ENCODE results near the gene ANK3. TPM values are rescaled to one million over a fixed set of nuclear protein-coding genes. Genes with fewer than 3 reads are reported as not detected.

Gene ANK3
- total RNA-seq, 2 donors from 2014 or later, result 41.0 to 113 TPM

GRCh38 chr10:60045571-60045970 lies 344.1 kb downstream of the ANK3 start:
- intact Hi-C loops (cut with DNase I), result no loop called here
- Histone ChIP-seq H3K4me3 (no peak overlapping the region), H3K9me3 (no peaks in the 10 kb centered on the region), H3K27me3 (no peaks in the 10 kb centered on the region), H3K36me3 (replicated peaks in 1 of 2; ENCODE audit: insufficient read depth in 1 of 2, low read depth in 2 of 2) (no peaks in the 10 kb centered on the region), H3K4me1 (peaks cover 41% of the 10 kb centered on the region), H3K27ac (no peak overlapping the region)
- DNase-seq, result no peak
- ATAC-seq, result no peak
- TF ChIP-seq, protein P1, sequence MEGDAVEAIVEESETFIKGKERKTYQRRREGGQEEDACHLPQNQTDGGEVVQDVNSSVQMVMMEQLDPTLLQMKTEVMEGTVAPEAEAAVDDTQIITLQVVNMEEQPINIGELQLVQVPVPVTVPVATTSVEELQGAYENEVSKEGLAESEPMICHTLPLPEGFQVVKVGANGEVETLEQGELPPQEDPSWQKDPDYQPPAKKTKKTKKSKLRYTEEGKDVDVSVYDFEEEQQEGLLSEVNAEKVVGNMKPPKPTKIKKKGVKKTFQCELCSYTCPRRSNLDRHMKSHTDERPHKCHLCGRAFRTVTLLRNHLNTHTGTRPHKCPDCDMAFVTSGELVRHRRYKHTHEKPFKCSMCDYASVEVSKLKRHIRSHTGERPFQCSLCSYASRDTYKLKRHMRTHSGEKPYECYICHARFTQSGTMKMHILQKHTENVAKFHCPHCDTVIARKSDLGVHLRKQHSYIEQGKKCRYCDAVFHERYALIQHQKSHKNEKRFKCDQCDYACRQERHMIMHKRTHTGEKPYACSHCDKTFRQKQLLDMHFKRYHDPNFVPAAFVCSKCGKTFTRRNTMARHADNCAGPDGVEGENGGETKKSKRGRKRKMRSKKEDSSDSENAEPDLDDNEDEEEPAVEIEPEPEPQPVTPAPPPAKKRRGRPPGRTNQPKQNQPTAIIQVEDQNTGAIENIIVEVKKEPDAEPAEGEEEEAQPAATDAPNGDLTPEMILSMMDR (IDR thresholded peaks at IDR 0.05), result no peak
- TF ChIP-seq POLR2A (IDR thresholded peaks at IDR 0.05), result no peak

- no peak overlapping the region for H3K27ac ChIP-seq
- no peaks in the 10 kb centered on the region for H3K9me3 ChIP-seq
- TF ChIP-seq POLR2A (IDR thresholded peaks at IDR 0.05), result no peak
- TF ChIP-seq, protein P1 (IDR thresholded peaks at IDR 0.05), result no peak
- no peaks in the 10 kb centered on the region for H3K27me3 ChIP-seq
- WGBS, 2 donors, result 91 to 93% methylated on average over 2 of the region's 2 CpGs
- H3K4me1 ChIP-seq, result peaks cover 47% of the 10 kb centered on the region
- H3K4me3 ChIP-seq, result no peak overlapping the region
- ATAC-seq (no peak), DNase-seq (no peak)
- intact Hi-C loops (cut with DNase I), result no loop called here
- no peaks in the 10 kb centered on the region for H3K36me3 ChIP-seq (replicated peaks in 1 of 2; ENCODE audit: insufficient read depth in 1 of 2, low read depth in 2 of 2)
Measured at GRCh38 chr10:60044971-60045370, 344.7 kb downstream of the ANK3 start.

GRCh38 chr10:60044242-60044641 lies 345.4 kb downstream of the ANK3 start:
- intact Hi-C loops (cut with DNase I), result no loop called here
- Histone ChIP-seq H3K9me3 (no peaks in the 10 kb centered on the region), H3K27ac (no peak overlapping the region), H3K27me3 (no peaks in the 10 kb centered on the region), H3K4me1 (peaks cover 47% of the 10 kb centered on the region), H3K36me3 (replicated peaks in 1 of 2; ENCODE audit: insufficient read depth in 1 of 2, low read depth in 2 of 2) (no peaks in the 10 kb centered on the region), H3K4me3 (no peak overlapping the region)
- DNase-seq (no peak), ATAC-seq (no peak)
- WGBS, 2 donors, result 93 to 98% methylated on average over 2 of the region's 2 CpGs
- TF ChIP-seq, protein P1 (IDR thresholded peaks at IDR 0.05), result no peak
- no peak for TF ChIP-seq POLR2A (IDR thresholded peaks at IDR 0.05)

- Histone ChIP-seq H3K4me1 (peaks cover 47% of the 10 kb centered on the region), H3K36me3 (replicated peaks in 1 of 2; ENCODE audit: insufficient read depth in 1 of 2, low read depth in 2 of 2) (no peaks in the 10 kb centered on the region), H3K27ac (no peak overlapping the region), H3K27me3 (no peaks in the 10 kb centered on the region), H3K4me3 (no peak overlapping the region), H3K9me3 (no peaks in the 10 kb centered on the region)
- ATAC-seq (no peak), DNase-seq (no peak)
- WGBS, 2 donors, result 70 to 79% methylated on average over 6 of the region's 6 CpGs
- intact Hi-C loops (cut with DNase I), result no loop called here
- TF ChIP-seq, protein P1 (IDR thresholded peaks at IDR 0.05), result no peak
- no peak for TF ChIP-seq POLR2A (IDR thresholded peaks at IDR 0.05)
Measured at GRCh38 chr10:60043561-60044241, 346.0 kb downstream of the ANK3 start.

DNA sequence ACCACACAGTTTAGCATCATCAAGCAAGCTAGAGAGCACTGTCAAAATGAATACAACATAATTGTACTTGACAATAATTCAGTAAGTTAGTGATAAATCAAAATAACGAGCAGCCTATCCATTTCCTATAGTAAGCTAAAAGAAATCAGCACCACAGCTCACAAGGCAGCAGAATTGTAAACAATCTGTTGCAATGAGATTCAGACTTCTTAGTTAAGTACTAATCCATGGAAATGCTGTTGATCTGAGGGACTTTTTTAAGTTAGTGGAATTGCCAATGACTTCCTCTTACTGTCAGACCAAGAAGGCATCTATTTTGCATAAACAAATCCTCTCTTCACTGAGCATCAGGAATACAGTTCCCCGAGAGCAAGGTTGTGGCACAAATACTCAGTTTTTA lies 346.8 kb downstream of the ANK3 start:
- no peak for TF ChIP-seq POLR2A (IDR thresholded peaks at IDR 0.05)
- TF ChIP-seq, protein P1 (IDR thresholded peaks at IDR 0.05), result no peak
- H3K36me3 ChIP-seq (replicated peaks in 1 of 2; ENCODE audit: insufficient read depth in 1 of 2, low read depth in 2 of 2), result no peaks in the 10 kb centered on the region
- H3K4me1 ChIP-seq, result peaks cover 47% of the 10 kb centered on the region
- no peak overlapping the region for H3K27ac ChIP-seq
- 38 to 41% methylated on average over 2 of the region's 2 CpGs for WGBS, 2 donors
- H3K4me3 ChIP-seq, result no peak overlapping the region
- no peaks in the 10 kb centered on the region for H3K9me3 ChIP-seq
- intact Hi-C loops (cut with DNase I), result no loop called here
- DNase-seq (no peak), ATAC-seq (no peak)
- H3K27me3 ChIP-seq, result no peaks in the 10 kb centered on the region
